ENCODE results near the gene ISM1.

DNA sequence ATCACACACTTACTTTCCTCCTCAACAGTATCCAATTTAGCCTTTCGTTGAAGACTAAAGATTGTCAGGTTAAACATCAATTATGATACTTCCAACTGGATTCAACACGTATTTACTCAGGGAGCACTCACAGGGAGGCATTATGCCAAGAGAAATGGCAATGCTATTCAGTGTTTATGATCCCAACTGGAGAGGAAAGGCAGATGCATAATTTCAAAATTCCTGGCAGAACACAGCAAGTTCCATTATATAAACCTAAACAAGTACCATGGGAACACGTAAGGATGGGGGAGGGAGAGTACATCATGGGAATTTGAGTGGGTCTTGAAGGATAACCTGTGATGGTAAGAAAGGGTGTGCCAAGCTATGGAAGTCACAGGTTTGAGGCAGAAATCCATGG lies 112.7 kb downstream of the ISM1 start:
- TF ChIP-seq YY1 (IDR thresholded peaks at IDR 0.05; ENCODE audit: insufficient read depth, insufficient read length) (no peak), ZNF274 (IDR thresholded peaks at IDR 0.05; ENCODE audit: low read depth, low read length) (no peak), SUZ12 (IDR thresholded peaks at IDR 0.05; ENCODE audit: extremely low read depth, insufficient read depth, insufficient read length) (no peak)
